Cardiac ventricle fibroblast (primary cell): ENCODE data around the gene MLLT1. TPM values are rescaled to one million over a fixed set of nuclear protein-coding genes. Genes with fewer than 3 reads are reported as not detected.

Experiments used
- total RNA-seq: library from RNA; depleted of rRNA; stranded (reverse); fragments of >200 nt; gene quantifications from 2 replicates; pipeline ENCODE4 v1.2.3, GENCODE V29; 2015

Gene MLLT1
- 26.5 and 26.7 TPM in 2 replicates for total RNA-seq

GRCh38 chr19:6279931-6280591 is at the start of gene MLLT1:
Gene MLLT1 (minus strand): TSS chr19:6279975. CDS start chr19:6279784, 191 bp downstream.

Other genes starting within 250 kb of the MLLT1 start
- 3.2 and 6.2 TPM in 2 replicates for gene RFX2, start 169.5 kb downstream of the MLLT1 start, total RNA-seq
- not detected in 2 replicates for gene ACSBG2, start 144.3 kb downstream of the MLLT1 start, total RNA-seq
- not detected in 2 replicates for gene ACER1, start 53.6 kb upstream of the MLLT1 start, total RNA-seq
- gene CLPP, start 81.6 kb upstream of the MLLT1 start, total RNA-seq, result 60.2 and 69.9 TPM in 2 replicates
- 54.0 and 61.2 TPM in 2 replicates for gene ALKBH7, start 92.8 kb upstream of the MLLT1 start, total RNA-seq
- gene PSPN, start 96.0 kb upstream of the MLLT1 start, total RNA-seq, result 0.87 and 2.4 TPM in 2 replicates
- gene GTF2F1, start 113.2 kb upstream of the MLLT1 start, total RNA-seq, result 50.8 and 57.8 TPM in 2 replicates
- gene KHSRP, start 144.8 kb upstream of the MLLT1 start, total RNA-seq, result 149 and 168 TPM in 2 replicates
- not detected in 2 replicates for gene SLC25A41, start 153.8 kb upstream of the MLLT1 start, total RNA-seq
- gene SLC25A23, start 179.8 kb upstream of the MLLT1 start, total RNA-seq, result 28.9 and 48.6 TPM in 2 replicates
- not detected in 2 replicates for gene CRB3, start 184.3 kb upstream of the MLLT1 start, total RNA-seq
- gene DENND1C, start 201.8 kb upstream of the MLLT1 start, total RNA-seq, result not detected in 2 replicates
- gene TUBB4A, start 222.3 kb upstream of the MLLT1 start, total RNA-seq, result not detected in 2 replicates